K562 (cell line): ENCODE data around the gene ZAP70. TPM values are rescaled to one million over a fixed set of nuclear protein-coding genes. Genes with fewer than 3 reads are reported as not detected.

Experiments
- ATAC-seq: fragments of 200-7000 bp; cut with Tn5 transposase; 3 replicates; pipeline ENCODE4 v1.9.1; 2020; ENCODE audit warnings: moderate library complexity
- BruUV-seq: library from RNA; stranded (reverse); fragments of 400-500 nt; replicated peaks from 2 replicates; lab custom pipeline; 2021; lab: Mats Ljungman, UMichigan
- CTCF ChIA-PET: fragments of 300-600 bp; formaldehyde crosslinking; extraction: SDS; loops from one replicate; lab custom pipeline; 2021; ENCODE audit warnings: low intra/inter-chr PET ratio; lab: Yijun Ruan, JAX
- POLR2A ChIA-PET: fragments of 300-600, 350-650 bp; sonication (Branson Sonifier 250); formaldehyde crosslinking; extraction: SDS; loops from one replicate; lab custom pipeline; 2021; ENCODE audit warnings: antibody characterized with exemption, inconsistent platforms; lab: Yijun Ruan, JAX
- DNase-seq, 4 experiments: peaks; one replicate each; pipeline versions ENCODE4 v3.0.0 to v3.0.0-alpha.2; 2011 to 2018; ENCODE audit warnings: low spot score in 3 of 4, mixed read lengths in 3 of 4; ENCODE audit errors: extremely low read depth in 1 of 4
- FAIRE-seq: peaks from 2 replicates; lab custom pipeline; 2011; peaks lifted over from hg19 to GRCh38; lab: Jason Lieb, UNC
- H2AFZ ChIP-seq: 2 replicates; pipeline ENCODE4 v1.6.0; 2011; ENCODE audit warnings: low read depth, low read length, control low read depth, inconsistent platforms
- H3K27ac ChIP-seq: fragments of 200-600 bp; 3 replicates; pipeline ENCODE4 v1.8.0; 2011; ENCODE audit warnings: low read depth, mild to moderate bottlenecking, control low read depth, inconsistent platforms, low read length, moderate library complexity, mixed read lengths; ENCODE audit errors: extremely low read depth
- H3K27me3 ChIP-seq, 2 experiments: fragments of 300-600 bp in 1 of 2; 2 replicates in 1 of 2; 3 replicates in 1 of 2; pipeline versions ENCODE4 v1.6.0 to v1.8.0; 2011; ENCODE audit warnings: inconsistent platforms in 2 of 2, low read length in 2 of 2, mild to moderate bottlenecking in 1 of 2, mixed read lengths in 1 of 2, moderate library complexity in 1 of 2; ENCODE audit not compliant: control insufficient read depth in 2 of 2, insufficient read depth in 2 of 2
- H3K36me3 ChIP-seq: fragments of 300-600 bp; 3 replicates; pipeline ENCODE4 v1.8.0; 2011; ENCODE audit warnings: mild to moderate bottlenecking, low read length, inconsistent platforms; ENCODE audit not compliant: control insufficient read depth, insufficient read depth
- H3K4me1 ChIP-seq, 2 experiments: fragments of 200-600 bp in 1 of 2; replicated peaks in 1 of 2; 2 replicates in 1 of 2; 3 replicates in 1 of 2; pipeline versions ENCODE4 v1.5.1 to v1.8.0; 2011; ENCODE audit warnings: inconsistent platforms in 2 of 2, low read length in 2 of 2, mild to moderate bottlenecking in 1 of 2, mixed read lengths in 1 of 2, moderate library complexity in 1 of 2; ENCODE audit not compliant: control insufficient read depth in 2 of 2, insufficient read depth in 2 of 2
- H3K4me2 ChIP-seq: 2 replicates; pipeline ENCODE4 v1.6.1; 2011; ENCODE audit warnings: low read length, control low read depth, inconsistent platforms, mixed read lengths; ENCODE audit not compliant: insufficient read depth
- H3K4me3 ChIP-seq: fragments of 200-600 bp; sonication (generic), shearing (Covaris generic); 2 replicates; pipeline ENCODE4 v1.5.1; 2016; ENCODE audit warnings: control low read depth, inconsistent platforms
- H3K79me2 ChIP-seq: fragments of 200-600 bp; 3 replicates; pipeline ENCODE4 v1.8.0; 2011; ENCODE audit warnings: low read length, inconsistent platforms; ENCODE audit not compliant: control insufficient read depth, insufficient read depth
- H3K9ac ChIP-seq, 2 experiments: 2 replicates each; pipeline versions ENCODE4 v1.6.0 to v1.6.1; 2011; ENCODE audit warnings: low read depth in 2 of 2, low read length in 2 of 2, control low read depth in 1 of 2, inconsistent platforms in 1 of 2, mild to moderate bottlenecking in 1 of 2, mixed read lengths in 1 of 2; ENCODE audit not compliant: insufficient read depth in 1 of 2
- H3K9me1 ChIP-seq: one replicate; pipeline ENCODE4 v1.6.0; 2011; ENCODE audit warnings: inconsistent platforms, mild to moderate bottlenecking, low read length, moderate library complexity; ENCODE audit not compliant: control insufficient read depth, insufficient read depth
- H3K9me3 ChIP-seq: replicated peaks from 2 replicates; pipeline ENCODE4 v1.5.1; 2011; ENCODE audit warnings: low read depth, low read length, inconsistent platforms; ENCODE audit not compliant: control insufficient read depth, insufficient read depth
- H4K20me1 ChIP-seq: replicated peaks from 2 replicates; pipeline ENCODE4 v1.6.1; 2011; ENCODE audit warnings: low read length, inconsistent platforms, mixed read lengths; ENCODE audit not compliant: control insufficient read depth, insufficient read depth
- PTBP1 ChIP-seq: fragments of 200-400 bp; formaldehyde crosslinking; IDR thresholded peaks from 2 replicates; pipeline ENCODE4 v1.6.1; 2017; ENCODE audit warnings: low read depth, low read length
- RBM25 ChIP-seq: fragments of 200-400 bp; formaldehyde crosslinking; IDR thresholded peaks from 2 replicates; pipeline ENCODE4 v1.6.1; 2018; ENCODE audit warnings: low read length, low read depth, moderate library complexity; ENCODE audit not compliant: severe bottlenecking
- SRSF1 ChIP-seq: fragments of 200-400 bp; formaldehyde crosslinking; IDR thresholded peaks from 2 replicates; pipeline ENCODE4 v1.6.1; 2017; ENCODE audit warnings: mild to moderate bottlenecking, low read depth, low read length, moderate library complexity
- TOE1 ChIP-seq, 2 experiments: fragments of 450-650 bp in 1 of 2; sonication (generic) in 1 of 2; formaldehyde crosslinking in 1 of 2; IDR thresholded peaks; 2 replicates each; pipeline versions ENCODE4 v1.7.1 to v1.8.0; 2016 to 2022; ENCODE audit warnings: borderline replicate concordance in 2 of 2, mild to moderate bottlenecking in 2 of 2, antibody characterized with exemption in 1 of 2, inconsistent platforms in 1 of 2, low read depth in 1 of 2, missing genetic modification reagents in 1 of 2, moderate library complexity in 1 of 2
- ZBTB8A ChIP-seq: fragments of 450-650 bp; IDR thresholded peaks from 2 replicates; pipeline ENCODE4 v1.6.1; 2018; ENCODE audit warnings: mild to moderate bottlenecking, moderate library complexity; ENCODE audit not compliant: partially characterized antibody
- WGBS: fragments of 100-300 bp; shearing (Covaris generic); methylation state at CpG from one replicate; pipeline ENCODE4 v1.1.6; 2016; ENCODE audit warnings: low coverage, mixed read lengths; ENCODE audit not compliant: insufficient coverage; ENCODE audit errors: missing lambda C conversion rate; 5-methylcytosine and 5-hydroxymethylcytosine counted together
- in situ Hi-C: fragments of 300-500 bp; cut with MboI; formaldehyde crosslinking; loops from 4 replicates; pipeline ENCODE4 v1.15.0; 2018; ENCODE audit warnings: inconsistent platforms, mixed read lengths
- intact Hi-C: fragments of 100-400 bp; cut with micrococcal nuclease; formaldehyde crosslinking; loops from 2 replicates; pipeline ENCODE4 v1.14.2; 2022
- polyA plus RNA-seq, 8 experiments: library from polyadenylated mRNA; depleted of rRNA in 4 of 8; stranded (reverse) in 5 of 8; unstranded in 3 of 8; fragments of >200 nt; fragmentation: Nextera tagmentation in 2 of 8; fragmentation: Illumina TruSeq in 1 of 8; extraction: Ambion mirVana in 2 of 8; extraction: Trizol in 1 of 8; gene quantifications; 2 replicates each; pipeline versions ENCODE4 v1.2.1 to v1.2.3, GENCODE V29; 2011 to 2014; ENCODE audit warnings: inconsistent platforms in 1 of 8, missing spikeins in 1 of 8
- total RNA-seq, 7 experiments: library from RNA; depleted of rRNA in 6 of 7; stranded (reverse); fragments of >200 nt in 6 of 7; fragmentation: Illumina TruSeq in 2 of 7; extraction: Trizol in 2 of 7; gene quantifications; 2 replicates each; pipeline versions ENCODE4 v1.2.1 to v1.2.3, GENCODE V29; 2011 to 2021; ENCODE audit warnings: low replicate concordance in 1 of 7

The ZAP70 gene
- total and polyA plus RNA-seq, 9 of the 15 experiments (the other 6 are each of a cell fraction or from before 2014, with no cell fraction given), result 0.06 to 0.80 (median 0.21) TPM; not detected in 1

GRCh38 chr2:97706708-97707345 is 6.5 kb upstream of the ZAP70 start:
- intact Hi-C loops, result loop anchor here (10.0 kb wide), 1 partner anchor 678 kb away; no protein-coding TSS in a partner anchor
- Histone ChIP-seq H2AFZ (no peak overlapping the region), H3K9ac (no peak overlapping the region; a peak in 1 of 4 replicates), H3K4me3 (no peak overlapping the region), H3K4me1 (peaks cover 16 to 25% of the 10 kb centered on the region in 2 experiments), H3K79me2 (no peaks in the 10 kb centered on the region), H3K9me1 (no peaks in the 10 kb centered on the region), H3K36me3 (no peaks in the 10 kb centered on the region), H3K9me3 (no peaks in the 10 kb centered on the region; the same call in 1 of the 2 replicates), H4K20me1 (no peaks in the 10 kb centered on the region), H3K4me2 (no peak overlapping the region), H3K27ac (no peak overlapping the region), H3K27me3 (no peaks in the 10 kb centered on the region)
- WGBS, result 70% methylated on average over 3 of the region's 11 CpGs
- ChIA-PET POLR2A (interaction anchor here (0.6 kb wide), 1 partner anchor 93 kb away, joined by 3 read pairs; no protein-coding TSS in a partner anchor), CTCF (no interaction called here)
- ATAC-seq, result no peak
- TF ChIP-seq ZBTB8A (no peak), TOE1 (IDR thresholded peaks at IDR 0.05; ENCODE audit: borderline replicate concordance) (no peak), TOE1 (CRISPR knock-in tag; IDR thresholded peaks at IDR 0.05; ENCODE audit: borderline replicate concordance, low read depth) (no peak), RBM25 (no peak), SRSF1 (no peak), PTBP1 (no peak)
- in situ Hi-C loops, result no loop called here
- no TSS peak for BruUV-seq
- no peak for DNase-seq
- FAIRE-seq, result no peak
